Thyroid gland (tissue), 4 donors: ENCODE data around the gene METTL15.

Experiments
- POLR2A ChIP-seq, 2 donors: fragments of 450-650 bp; IDR thresholded peaks; one replicate each; pipeline ENCODE4 v1.6.1; 2017; ENCODE audit warnings: antibody characterized with exemption in 2 of 2, mild to moderate bottlenecking in 2 of 2, moderate library complexity in 1 of 2
- TF ChIP-seq, protein P1 (sequence below), 6 experiments: fragments of 200-600 bp in 3 of 6; fragments of 450-650 bp in 3 of 6; sonication (generic) in 3 of 6; IDR thresholded peaks; one replicate each; pipeline ENCODE4 v1.5.1; 2016 to 2019; ENCODE audit warnings: antibody characterized with exemption in 6 of 6, mild to moderate bottlenecking in 2 of 6, inconsistent platforms in 1 of 6, moderate library complexity in 1 of 6

DNA sequence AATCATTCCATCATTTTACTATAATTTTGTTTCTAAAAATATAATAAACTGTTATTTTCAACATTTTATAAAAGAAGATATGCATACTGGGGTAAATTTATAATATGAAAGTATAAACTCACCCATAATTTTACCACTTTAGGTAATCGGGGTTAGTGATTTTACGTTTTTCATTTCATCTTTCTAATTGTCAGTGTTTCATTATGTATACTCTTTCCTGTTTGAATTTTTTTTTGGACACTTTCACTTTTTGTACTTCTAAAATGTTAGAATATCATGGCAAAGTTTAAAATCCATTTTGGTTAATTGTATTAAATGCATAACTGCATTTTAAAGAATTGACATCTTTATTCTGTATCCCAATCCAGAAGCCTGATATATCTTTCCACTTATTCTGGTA, 115.8 kb downstream of the METTL15 start:
- TF ChIP-seq, protein P1, sequence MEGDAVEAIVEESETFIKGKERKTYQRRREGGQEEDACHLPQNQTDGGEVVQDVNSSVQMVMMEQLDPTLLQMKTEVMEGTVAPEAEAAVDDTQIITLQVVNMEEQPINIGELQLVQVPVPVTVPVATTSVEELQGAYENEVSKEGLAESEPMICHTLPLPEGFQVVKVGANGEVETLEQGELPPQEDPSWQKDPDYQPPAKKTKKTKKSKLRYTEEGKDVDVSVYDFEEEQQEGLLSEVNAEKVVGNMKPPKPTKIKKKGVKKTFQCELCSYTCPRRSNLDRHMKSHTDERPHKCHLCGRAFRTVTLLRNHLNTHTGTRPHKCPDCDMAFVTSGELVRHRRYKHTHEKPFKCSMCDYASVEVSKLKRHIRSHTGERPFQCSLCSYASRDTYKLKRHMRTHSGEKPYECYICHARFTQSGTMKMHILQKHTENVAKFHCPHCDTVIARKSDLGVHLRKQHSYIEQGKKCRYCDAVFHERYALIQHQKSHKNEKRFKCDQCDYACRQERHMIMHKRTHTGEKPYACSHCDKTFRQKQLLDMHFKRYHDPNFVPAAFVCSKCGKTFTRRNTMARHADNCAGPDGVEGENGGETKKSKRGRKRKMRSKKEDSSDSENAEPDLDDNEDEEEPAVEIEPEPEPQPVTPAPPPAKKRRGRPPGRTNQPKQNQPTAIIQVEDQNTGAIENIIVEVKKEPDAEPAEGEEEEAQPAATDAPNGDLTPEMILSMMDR (IDR thresholded peaks at IDR 0.05): no peak
- TF ChIP-seq POLR2A (IDR thresholded peaks at IDR 0.05): no peak
